Stimulated activated effector memory CD8-positive, alpha-beta T cell treated with anti-CD3 and anti-CD28 coated beads, Interleukin-12 subunit alpha, Interleukin-12 subunit beta, amount 100 ng/mL, for 72 hours (primary cell): Measurements from ENCODE around the gene ILDR2.

Source experiments
- ATAC-seq: fragments of 150-1000 bp; cut with Tn5 transposase; 2 replicates; pipeline ENCODE4 v1.10.0; 2021
- DNase-seq, 2 donors: peaks; one replicate each; pipeline ENCODE4 v3.0.0; 2021 to 2022; ENCODE audit warnings: low spot score in 2 of 2
- H3K27ac Mint-ChIP-seq: one replicate; pipeline ENCODE4 v1.8.0; 2022; ENCODE audit warnings: mild to moderate bottlenecking, mixed read lengths
- H3K36me3 Mint-ChIP-seq: one replicate; pipeline ENCODE4 v1.8.0; 2022; ENCODE audit warnings: mild to moderate bottlenecking, mixed read lengths
- H3K4me1 Mint-ChIP-seq: one replicate; pipeline ENCODE4 v1.8.0; 2022; ENCODE audit warnings: mixed read lengths
- H3K4me3 Mint-ChIP-seq: one replicate; pipeline ENCODE4 v1.8.0; 2022; ENCODE audit warnings: mild to moderate bottlenecking, mixed read lengths
- H3K9me3 Mint-ChIP-seq: one replicate; pipeline ENCODE4 v1.8.0; 2022; ENCODE audit warnings: mixed read lengths

Gene ILDR2

DNA sequence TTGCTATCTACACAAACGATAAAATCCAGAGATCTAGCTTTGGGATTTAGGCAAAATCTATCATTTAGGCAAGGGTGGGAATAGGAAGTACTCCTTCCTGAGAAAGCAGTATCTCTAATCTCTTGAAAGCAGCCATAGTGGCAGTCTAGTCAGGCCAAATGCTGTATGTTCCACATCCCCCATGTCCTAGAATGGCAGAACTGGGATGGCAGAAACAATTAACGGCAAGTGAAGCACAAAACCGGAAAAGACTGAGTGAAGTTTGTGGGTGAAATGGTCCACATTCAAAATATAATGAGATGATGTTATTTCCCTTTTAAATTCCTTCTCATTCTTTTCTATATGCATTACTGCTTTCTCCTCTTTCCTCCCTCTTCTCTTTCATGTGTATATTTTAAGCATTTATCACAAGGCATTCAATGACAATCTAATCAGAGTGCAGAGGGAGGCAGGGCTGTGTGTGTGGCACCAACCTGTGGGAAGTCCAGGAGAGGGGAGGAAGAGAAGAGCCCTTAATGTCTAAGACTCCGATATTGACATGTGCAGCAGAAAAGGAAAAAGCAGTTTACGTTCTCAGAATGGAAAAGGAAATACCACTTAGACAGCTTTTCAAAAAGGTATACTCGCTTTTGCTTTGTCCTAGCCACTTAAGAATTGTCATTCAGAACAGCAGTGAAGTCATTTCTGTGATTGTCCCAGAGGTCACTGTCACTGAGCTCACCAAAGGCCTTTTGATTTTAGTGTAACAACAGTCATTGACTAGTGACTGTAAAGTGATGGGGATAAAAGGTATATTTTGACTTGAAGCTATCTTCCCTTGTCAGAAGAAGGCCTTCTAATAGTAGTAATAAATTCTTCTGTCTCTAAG lies 57.0 kb downstream of the ILDR2 start:
- DNase-seq, result no peak
- no peak for ATAC-seq
- Mint-ChIP-seq H3K36me3 (no peaks in the 10 kb centered on the region), H3K4me3 (no peak overlapping the region), H3K4me1 (no peaks in the 10 kb centered on the region), H3K27ac (no peak overlapping the region), H3K9me3 (no peaks in the 10 kb centered on the region)

DNA sequence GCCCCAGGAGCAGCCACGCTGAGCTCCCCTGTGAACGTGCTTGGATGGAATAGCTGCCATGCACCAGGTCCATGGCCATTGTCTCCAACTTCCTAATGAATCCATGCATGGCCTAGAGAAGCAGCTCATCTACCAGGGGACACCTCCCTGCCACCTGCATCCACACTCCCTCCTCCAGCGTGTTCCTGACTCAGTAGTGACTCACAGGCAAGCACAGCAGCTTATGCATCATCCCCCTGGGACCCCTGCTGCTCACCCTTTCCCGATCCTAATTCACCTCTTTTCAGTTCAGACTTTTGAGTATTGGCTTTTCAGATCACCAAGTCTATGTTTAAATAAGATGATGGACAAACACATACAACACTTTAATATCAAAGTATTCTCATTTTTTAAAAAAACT lies 59.4 kb downstream of the ILDR2 start:
- Mint-ChIP-seq H3K9me3 (no peaks in the 10 kb centered on the region), H3K36me3 (no peaks in the 10 kb centered on the region), H3K4me1 (peaks cover 1% of the 10 kb centered on the region), H3K27ac (no peak overlapping the region), H3K4me3 (no peak overlapping the region)
- DNase-seq, result no peak
- ATAC-seq, result no peak

DNA sequence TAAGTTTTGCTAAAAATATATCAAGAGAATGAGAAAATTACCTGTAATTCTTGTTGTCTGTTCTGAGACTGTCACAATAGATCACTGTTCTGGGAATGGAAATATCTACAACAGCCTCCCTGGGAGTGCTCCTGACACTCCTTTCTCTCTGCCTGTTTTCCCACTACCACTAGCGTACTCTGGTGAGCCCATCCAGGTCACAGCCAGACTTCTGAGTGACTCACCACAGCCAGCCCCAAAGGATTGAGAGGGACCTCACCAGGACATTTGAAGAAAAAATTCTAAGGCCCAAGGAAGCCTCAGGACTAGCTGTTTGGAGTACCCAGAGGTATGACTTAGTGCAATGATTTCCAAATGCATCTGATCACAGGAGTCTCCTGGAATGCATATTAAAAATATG lies 60.3 kb downstream of the ILDR2 start:
- no peak for ATAC-seq
- H3K36me3 Mint-ChIP-seq, result no peaks in the 10 kb centered on the region
- DNase-seq, result no peak
- no peak overlapping the region for H3K27ac Mint-ChIP-seq
- H3K9me3 Mint-ChIP-seq, result no peaks in the 10 kb centered on the region
- H3K4me3 Mint-ChIP-seq, result no peak overlapping the region
- peaks cover 5% of the 10 kb centered on the region for H3K4me1 Mint-ChIP-seq

DNA sequence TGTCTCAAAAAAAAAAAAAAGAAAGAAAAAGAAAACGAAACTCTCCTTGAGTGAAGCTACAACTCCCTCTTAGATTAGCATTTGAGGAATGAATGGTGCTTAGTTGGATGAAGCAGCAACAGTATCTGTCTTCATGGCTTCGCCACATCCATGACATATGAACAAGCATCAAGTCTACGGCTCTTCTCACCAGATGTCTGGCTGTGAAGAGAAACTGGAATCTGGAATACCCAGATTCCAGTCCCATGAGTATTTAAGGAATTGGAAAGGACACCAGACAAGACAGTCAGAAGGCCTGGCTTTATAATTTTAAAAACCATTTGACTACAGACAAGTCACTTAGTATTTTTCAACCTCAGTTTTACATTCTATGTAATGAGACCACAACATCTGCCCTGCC lies 61.2 kb downstream of the ILDR2 start:
- ATAC-seq, result no peak
- Mint-ChIP-seq H3K27ac (peak overlapping the region; percentile 29), H3K9me3 (no peaks in the 10 kb centered on the region), H3K4me3 (no peak overlapping the region), H3K36me3 (no peaks in the 10 kb centered on the region), H3K4me1 (peaks cover 5% of the 10 kb centered on the region)
- no peak for DNase-seq

DNA sequence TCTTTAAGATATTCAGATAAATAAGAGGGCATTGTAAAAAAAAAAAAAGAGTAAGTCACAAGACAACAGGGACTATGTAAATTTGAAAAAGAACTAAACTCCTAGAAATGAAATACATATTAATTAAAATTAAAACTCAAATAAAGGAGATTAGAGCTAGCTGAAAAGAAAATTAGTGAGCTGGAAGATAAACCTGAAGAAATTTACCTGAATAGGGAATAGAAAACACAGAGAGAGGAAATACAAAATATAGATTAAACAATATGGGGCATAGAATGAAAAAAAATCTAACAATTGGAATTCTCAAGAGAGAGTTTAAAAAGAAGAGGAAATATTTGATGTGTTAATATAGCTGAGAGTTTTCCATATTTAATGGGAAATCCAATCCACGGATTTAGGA lies 63.7 kb downstream of the ILDR2 start:
- no peaks in the 10 kb centered on the region for H3K9me3 Mint-ChIP-seq
- DNase-seq (no peak), ATAC-seq (no peak)
- no peaks in the 10 kb centered on the region for H3K36me3 Mint-ChIP-seq
- H3K4me3 Mint-ChIP-seq, result no peak overlapping the region
- H3K27ac Mint-ChIP-seq, result no peak overlapping the region
- peaks cover 6% of the 10 kb centered on the region for H3K4me1 Mint-ChIP-seq

GRCh38 chr1:166910396-166910994 lies 64.8 kb downstream of the ILDR2 start:
- no peak overlapping the region for H3K4me3 Mint-ChIP-seq
- ATAC-seq (peak; percentile 84), DNase-seq (peak; percentile 39 to 73)
- H3K4me1 Mint-ChIP-seq, result peaks cover 17% of the 10 kb centered on the region
- no peaks in the 10 kb centered on the region for H3K36me3 Mint-ChIP-seq
- no peaks in the 10 kb centered on the region for H3K9me3 Mint-ChIP-seq
- H3K27ac Mint-ChIP-seq, result no peak overlapping the region

DNA sequence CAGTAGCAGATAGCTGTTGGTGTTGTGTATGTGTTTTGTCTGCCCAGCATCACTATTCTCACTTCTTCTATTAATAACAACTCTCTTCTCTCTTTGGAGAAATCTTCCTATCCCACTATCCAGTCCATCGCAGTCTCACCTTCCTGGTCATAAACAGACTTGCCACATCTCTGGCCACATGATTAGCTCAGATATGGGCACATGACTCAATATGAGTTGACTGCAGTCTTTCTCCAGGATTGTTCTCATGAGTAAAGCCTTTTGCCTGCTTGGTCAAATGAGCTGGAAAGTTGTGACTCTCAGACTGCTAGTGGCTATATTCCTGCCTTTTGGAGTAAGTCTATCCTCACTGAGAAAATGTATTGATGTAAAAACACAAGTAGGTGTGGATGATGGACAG lies 66.4 kb downstream of the ILDR2 start:
- Mint-ChIP-seq H3K9me3 (no peaks in the 10 kb centered on the region), H3K4me3 (no peak overlapping the region), H3K36me3 (no peaks in the 10 kb centered on the region), H3K27ac (no peak overlapping the region), H3K4me1 (peaks cover 21% of the 10 kb centered on the region)
- ATAC-seq (no peak), DNase-seq (no peak)

DNA sequence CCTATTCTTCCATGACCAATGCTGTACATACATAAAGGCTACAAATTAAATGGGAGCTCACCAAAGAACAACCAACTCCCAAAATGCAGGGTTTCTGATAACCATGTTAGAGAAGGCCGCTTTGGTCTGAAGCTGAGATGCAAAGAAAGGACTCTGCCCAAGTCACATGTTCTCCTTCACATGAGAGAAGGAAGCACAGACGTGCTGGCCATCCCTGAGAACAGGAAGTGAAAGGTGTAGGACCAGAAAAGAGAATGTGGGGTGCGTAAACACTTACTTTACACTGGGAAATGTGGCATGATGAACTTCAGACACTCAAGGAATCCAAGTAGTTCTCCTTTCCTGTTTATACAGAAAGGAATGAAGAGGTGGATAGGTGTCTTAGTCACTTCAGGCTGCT lies 67.6 kb downstream of the ILDR2 start:
- Mint-ChIP-seq H3K27ac (no peak overlapping the region), H3K36me3 (no peaks in the 10 kb centered on the region), H3K9me3 (no peaks in the 10 kb centered on the region), H3K4me3 (no peak overlapping the region), H3K4me1 (peaks cover 21% of the 10 kb centered on the region)
- no peak for ATAC-seq
- DNase-seq, result no peak

GRCh38 chr1:166907051-166907450 lies 68.3 kb downstream of the ILDR2 start:
- DNase-seq, result no peak
- Mint-ChIP-seq H3K4me3 (no peak overlapping the region), H3K36me3 (no peaks in the 10 kb centered on the region), H3K9me3 (no peaks in the 10 kb centered on the region), H3K27ac (no peak overlapping the region), H3K4me1 (peaks cover 21% of the 10 kb centered on the region)
- ATAC-seq, result no peak

GRCh38 chr1:166906647-166907046 lies 68.7 kb downstream of the ILDR2 start:
- H3K4me3 Mint-ChIP-seq, result peak overlapping the region; percentile 36
- peaks cover 21% of the 10 kb centered on the region for H3K4me1 Mint-ChIP-seq
- no peaks in the 10 kb centered on the region for H3K9me3 Mint-ChIP-seq
- DNase-seq (no peak), ATAC-seq (no peak)
- H3K36me3 Mint-ChIP-seq, result no peaks in the 10 kb centered on the region
- no peak overlapping the region for H3K27ac Mint-ChIP-seq

DNA sequence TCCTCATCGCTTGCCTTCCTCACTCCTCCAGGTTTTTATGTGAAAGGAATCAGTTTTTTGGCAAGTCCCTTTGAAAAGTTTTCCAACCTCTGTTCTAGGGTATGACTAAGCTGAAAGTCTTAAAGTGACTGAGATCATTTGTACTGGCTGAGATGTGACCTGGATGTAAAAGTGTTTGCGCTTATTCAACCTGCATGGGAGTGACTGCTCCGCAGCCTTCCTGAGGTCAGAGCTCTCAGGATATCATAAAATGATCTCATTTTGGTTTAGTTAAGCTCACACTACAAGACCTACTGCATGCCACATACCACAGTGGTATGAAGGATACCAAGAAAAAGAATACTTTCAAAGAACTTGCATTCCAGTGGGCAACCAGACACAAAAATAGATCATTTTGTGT lies 69.4 kb downstream of the ILDR2 start:
- Mint-ChIP-seq H3K9me3 (no peaks in the 10 kb centered on the region), H3K4me3 (peak overlapping the region; percentile 36), H3K4me1 (peaks cover 19% of the 10 kb centered on the region), H3K36me3 (no peaks in the 10 kb centered on the region), H3K27ac (no peak overlapping the region)
- DNase-seq (no peak), ATAC-seq (peak; percentile 95)

- Mint-ChIP-seq H3K9me3 (no peaks in the 10 kb centered on the region), H3K27ac (no peak overlapping the region), H3K4me3 (no peak overlapping the region), H3K36me3 (no peaks in the 10 kb centered on the region), H3K4me1 (peaks cover 16% of the 10 kb centered on the region)
- no peak for ATAC-seq
- no peak for DNase-seq
These were observed 70.2 kb downstream of the ILDR2 start for GRCh38 chr1:166905136-166905535.

DNA sequence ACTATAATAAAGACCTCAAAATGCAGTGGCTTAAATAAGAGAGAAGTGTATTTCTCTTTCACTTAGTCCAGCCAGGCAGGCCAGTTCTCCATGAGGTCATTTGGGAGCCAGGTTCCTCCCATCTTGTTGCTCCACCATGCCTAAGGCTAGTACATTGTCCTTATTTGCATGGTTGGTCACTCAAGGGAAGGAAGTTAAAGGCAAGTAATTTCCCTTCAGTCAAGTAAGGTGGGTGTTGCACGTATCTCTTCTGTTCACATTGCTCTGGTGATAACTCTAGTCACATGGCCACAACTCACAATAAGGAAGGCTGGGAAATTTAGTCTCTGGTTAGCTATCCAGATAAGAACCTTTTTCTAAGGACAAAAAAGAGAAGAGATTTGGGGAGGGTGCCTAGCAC lies 72.1 kb downstream of the ILDR2 start:
- H3K9me3 Mint-ChIP-seq, result no peaks in the 10 kb centered on the region
- no peak for ATAC-seq
- H3K4me1 Mint-ChIP-seq, result peaks cover 16% of the 10 kb centered on the region
- DNase-seq, result no peak
- H3K27ac Mint-ChIP-seq, result no peak overlapping the region
- no peaks in the 10 kb centered on the region for H3K36me3 Mint-ChIP-seq
- no peak overlapping the region for H3K4me3 Mint-ChIP-seq

GRCh38 chr1:166902279-166902678 lies 73.1 kb downstream of the ILDR2 start:
- no peak overlapping the region for H3K27ac Mint-ChIP-seq
- DNase-seq, result no peak
- no peak for ATAC-seq
- peaks cover 16% of the 10 kb centered on the region for H3K4me1 Mint-ChIP-seq
- no peaks in the 10 kb centered on the region for H3K36me3 Mint-ChIP-seq
- no peaks in the 10 kb centered on the region for H3K9me3 Mint-ChIP-seq
- H3K4me3 Mint-ChIP-seq, result no peak overlapping the region

DNA sequence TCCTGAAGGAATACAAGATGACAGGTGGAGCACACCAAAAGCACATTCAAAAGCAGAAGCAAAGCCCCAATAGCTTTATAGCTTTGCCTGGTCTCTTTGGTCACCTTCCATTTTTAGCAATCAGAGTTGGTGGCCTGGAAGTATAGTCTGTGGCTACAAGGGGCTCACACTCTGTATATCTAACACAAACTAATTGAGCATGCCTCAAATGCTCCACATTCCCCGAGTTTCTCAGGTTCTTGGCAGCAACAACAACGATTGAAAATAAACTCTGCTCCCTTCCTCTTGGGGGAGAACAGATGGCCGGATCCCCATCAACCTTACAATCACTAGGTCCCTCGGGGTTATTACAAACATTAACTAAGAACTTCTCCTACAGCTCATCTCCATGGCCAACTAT lies 74.4 kb downstream of the ILDR2 start:
- peaks cover 4% of the 10 kb centered on the region for H3K9me3 Mint-ChIP-seq
- no peaks in the 10 kb centered on the region for H3K36me3 Mint-ChIP-seq
- ATAC-seq (no peak), DNase-seq (no peak)
- no peak overlapping the region for H3K27ac Mint-ChIP-seq
- no peak overlapping the region for H3K4me3 Mint-ChIP-seq
- H3K4me1 Mint-ChIP-seq, result peaks cover 9% of the 10 kb centered on the region

DNA sequence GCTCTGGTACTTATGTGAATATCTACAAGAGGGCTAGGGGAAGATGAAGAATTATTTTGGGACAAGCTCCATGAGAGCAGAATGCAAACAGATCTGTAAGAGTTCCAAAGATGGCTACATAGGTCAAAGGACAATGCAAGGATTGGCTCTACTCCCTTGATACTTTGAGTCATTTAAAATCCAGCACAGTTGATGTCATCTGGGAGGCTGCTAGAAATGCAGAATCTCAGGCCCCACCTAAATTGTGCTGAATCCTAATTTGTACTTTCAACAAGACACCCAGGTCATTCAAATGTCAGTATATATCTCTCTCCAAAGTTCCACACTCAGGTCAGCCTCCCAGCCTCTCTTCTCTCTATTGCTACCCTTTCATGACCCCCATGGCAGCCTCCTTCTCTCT lies 75.6 kb downstream of the ILDR2 start:
- DNase-seq, result no peak
- Mint-ChIP-seq H3K4me3 (no peak overlapping the region), H3K9me3 (peaks cover 4% of the 10 kb centered on the region), H3K4me1 (no peaks in the 10 kb centered on the region), H3K27ac (no peak overlapping the region), H3K36me3 (no peaks in the 10 kb centered on the region)
- no peak for ATAC-seq
